GOT3 (cell line): ENCODE results near the gene WT1.

Experiments used
- DNase-seq: peaks from one replicate; lab custom pipeline; 2025; ENCODE audit warnings: mixed read lengths; lab: John Stamatoyannopoulos, UW

WT1 gene

DNA sequence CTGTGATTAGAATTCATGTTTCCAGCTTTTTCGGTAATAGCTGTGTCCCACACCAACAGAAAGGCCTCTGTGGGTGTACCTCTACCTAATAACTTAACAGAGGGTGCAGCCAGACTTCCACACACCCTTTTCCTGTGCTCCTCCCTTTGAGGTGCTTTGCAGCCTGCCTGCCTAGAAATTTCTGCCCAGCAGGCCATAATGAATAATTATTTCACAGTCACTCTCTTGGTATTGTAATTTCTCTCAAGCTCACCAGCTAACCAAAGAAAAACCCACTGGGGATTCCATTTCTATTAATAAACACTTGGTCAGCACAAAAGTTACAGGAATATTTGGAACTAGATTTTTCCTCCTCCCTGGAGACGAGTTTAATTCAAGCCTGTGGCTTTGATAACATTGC lies 13.3 kb downstream of the WT1 start:
- DNase-seq: no peak

DNA sequence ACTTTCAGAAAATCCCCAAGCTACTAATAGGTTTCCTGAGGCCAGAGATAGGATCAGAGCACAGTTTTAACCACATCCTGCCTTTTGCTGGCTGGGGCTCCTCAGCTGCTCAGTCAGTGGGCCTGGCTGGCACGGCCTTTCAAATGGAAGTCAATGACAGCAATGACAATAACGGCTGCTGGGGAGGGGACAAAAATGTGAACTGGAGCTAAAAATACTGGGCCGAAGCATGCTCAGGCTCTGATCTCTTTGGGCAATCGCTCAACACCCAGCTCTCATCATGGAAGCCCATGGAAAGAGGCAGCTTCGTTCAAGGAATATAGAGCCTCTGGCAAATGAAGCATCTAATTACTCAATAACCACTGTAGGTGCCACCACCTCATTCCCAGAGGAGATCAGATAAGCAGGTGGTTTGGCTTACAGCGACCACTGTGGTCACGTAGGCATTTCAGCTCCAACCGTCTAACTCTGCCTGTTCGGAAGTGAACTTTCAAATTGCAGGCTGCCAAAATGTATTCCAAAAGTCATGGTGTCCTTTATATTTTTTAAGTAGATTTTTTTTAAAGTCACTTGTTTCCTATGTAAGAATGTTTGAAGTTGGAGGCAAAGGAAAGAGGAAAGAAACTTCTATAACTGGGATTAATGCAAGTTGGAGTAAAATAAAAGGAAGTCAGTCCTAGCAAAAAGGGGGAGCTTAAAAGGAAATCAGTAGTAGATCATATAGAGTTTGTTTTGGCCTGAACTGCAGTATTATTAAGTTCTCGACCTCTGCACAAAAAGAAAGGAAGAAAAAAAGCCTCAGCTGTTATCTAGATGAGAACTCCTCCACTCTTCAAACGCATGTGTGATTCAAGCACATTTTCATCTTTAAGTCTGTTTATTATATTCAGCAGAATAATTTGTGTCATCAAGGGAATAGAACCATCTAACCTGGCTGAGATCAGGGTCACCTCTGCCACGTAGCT lies 14.1 kb downstream of the WT1 start:
- no peak for DNase-seq

DNA sequence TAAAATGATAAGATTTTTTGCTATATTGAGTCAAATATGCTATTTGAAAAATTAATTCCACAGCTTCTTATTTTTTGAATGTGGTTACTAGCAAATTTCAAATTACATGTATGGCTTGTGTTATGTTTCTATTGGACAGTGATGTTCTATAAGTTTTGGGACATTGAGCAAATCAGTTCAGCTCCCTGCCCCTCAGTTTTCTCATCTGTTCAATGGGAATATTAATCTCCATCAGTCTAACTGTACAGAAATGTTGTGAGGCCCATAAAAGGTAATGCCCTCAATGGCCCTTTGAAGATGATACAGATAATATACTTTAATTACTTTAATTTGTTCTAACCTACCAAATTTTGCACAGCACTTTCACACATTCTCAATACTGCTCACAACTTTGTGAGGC lies 15.2 kb downstream of the WT1 start:
- DNase-seq: no peak

DNA sequence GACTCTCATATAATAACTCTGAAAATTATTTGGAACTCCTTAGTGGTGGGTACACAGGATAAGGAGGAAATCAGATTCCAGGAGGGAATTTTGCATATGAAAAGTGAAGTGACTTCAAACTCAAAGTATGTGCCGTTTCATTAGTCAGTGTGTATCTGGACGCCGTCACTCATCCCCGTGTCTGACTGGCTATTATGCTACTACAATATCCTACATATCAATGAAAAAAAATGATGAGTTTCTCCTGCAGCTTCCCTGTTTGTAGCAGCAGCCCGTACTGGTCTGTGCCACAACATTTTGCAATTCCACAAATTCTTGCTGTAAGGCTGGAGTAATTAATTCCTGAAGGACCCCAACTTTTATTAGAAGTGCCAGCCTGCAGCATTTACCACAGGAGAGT lies 16.5 kb downstream of the WT1 start:
- DNase-seq: no peak

DNA sequence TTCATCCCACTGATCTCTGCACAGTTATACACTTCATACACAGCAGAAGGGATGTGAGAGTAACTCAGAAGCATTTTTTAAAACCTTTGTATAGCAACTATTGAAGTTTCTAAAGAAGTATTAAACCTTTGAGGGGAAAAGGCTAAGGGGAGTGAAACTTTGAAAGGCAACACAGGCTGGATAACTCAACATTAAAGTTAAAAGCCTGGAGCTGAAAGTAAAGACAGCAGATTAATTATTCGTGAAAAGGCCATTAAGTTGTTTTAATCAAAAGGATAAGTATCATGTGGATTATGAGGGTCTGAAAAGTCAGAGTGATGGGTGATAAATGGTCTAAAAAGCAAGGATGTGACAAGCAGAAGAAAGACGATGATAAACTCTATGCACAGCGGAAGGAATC lies 17.5 kb downstream of the WT1 start:
- no peak for DNase-seq

DNA sequence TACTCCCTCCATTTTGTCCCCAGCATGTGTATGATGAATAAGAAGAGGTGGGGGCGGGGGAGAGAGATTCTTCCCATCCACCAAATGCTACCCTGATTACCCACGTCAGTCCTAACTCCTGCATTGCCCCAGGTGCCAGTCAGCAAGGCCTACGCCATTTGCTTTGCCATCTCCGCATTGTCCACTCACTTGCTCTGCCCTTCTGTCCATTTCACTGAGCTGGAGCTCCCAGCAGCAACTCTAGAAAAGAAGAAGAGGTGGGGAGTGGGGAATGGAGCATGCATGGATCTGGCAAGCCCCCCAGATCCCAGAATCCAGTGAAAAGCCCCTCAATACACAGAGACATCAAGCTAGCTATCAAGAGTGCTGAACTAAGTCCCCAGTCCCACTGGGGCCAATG lies 19.0 kb downstream of the WT1 start:
- no peak for DNase-seq

DNA sequence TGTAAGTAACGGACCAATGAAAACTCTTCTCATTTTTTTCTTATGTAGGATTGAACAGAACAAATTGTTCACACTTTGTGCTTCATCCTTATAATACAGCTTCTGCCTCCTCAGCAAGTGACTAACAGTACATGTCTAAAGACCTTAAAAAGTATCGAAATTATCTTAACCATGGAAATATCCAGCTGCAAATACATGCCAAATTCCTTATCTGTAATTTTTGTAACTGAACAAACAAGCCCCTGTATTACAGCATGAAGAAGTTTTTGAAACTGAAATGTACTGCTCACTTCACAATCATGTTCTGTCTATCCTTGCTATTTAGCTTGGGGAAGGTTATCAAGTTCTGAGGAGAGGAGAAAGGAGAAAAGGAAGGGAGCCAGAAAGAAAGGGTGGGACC lies 20.4 kb downstream of the WT1 start:
- no peak for DNase-seq

DNA sequence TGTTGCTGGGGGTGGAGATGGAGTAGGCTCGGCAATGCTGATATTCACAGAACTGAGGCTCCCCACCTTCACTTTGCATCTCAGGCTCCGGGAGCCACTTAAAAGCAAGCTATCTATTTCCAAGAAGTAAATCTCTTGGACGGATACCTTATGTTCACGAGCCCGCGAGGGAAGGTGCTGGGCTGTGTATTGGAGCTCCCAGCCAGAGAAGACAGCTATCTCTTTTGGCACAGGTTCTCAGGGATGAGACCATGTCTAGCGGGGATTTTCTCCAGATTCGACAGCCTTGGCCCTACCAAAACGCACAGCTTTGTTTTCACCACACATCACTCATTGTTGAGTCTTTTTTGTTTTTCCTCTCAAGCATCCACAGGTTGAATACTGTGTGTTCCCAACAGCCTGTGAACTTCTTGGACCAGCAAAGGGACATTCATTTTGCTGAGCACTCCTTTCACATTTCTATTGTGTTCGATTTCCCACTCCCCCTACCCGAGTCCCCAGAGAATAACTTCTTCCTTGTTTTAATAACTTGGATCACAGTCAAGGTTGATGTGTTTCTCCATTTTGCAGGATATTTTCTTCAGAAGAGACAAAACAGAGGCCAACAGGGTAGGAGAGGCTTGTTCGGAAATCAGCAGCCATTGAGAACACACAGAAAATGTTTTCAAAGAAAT lies 23.3 kb downstream of the WT1 start:
- no peak for DNase-seq

DNA sequence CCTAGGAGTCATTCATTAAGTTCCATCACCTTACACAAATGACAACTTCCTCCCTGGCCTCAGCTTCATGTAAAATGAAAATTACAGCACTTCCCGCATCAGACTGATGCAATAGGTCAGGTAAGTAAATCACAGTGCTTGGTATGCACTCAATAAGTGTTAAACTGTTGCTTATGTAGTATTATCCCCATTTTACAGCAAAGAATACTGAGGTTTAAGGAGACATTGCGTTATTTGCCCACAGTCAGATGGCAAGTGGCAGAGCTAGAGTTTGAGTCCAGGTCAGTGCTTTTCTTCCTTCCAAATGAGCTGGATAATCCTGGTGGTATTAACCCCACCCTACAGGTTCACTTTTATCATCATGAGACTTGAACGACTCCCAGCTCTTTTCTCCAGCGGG lies 29.7 kb downstream of the WT1 start:
- no peak for DNase-seq

DNA sequence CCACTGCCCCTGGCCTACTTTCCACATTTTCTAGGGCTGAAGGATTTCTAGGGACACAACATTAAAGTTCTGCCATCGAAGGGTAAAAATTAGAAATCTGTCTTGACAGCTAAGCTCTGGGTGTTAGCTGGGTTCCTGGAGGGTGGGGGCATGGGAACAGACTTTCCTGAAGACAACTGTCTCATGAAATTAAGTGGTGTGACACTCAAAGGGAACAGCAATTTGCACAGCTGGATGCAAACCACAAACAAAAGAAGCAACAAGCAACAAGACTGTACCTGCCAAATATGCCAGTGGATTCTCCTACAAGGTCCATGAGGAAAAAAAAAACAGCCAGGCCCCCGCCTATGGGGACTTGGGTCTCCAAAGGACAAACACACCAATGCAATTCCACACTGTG lies 32.5 kb downstream of the WT1 start:
- DNase-seq: no peak

DNA sequence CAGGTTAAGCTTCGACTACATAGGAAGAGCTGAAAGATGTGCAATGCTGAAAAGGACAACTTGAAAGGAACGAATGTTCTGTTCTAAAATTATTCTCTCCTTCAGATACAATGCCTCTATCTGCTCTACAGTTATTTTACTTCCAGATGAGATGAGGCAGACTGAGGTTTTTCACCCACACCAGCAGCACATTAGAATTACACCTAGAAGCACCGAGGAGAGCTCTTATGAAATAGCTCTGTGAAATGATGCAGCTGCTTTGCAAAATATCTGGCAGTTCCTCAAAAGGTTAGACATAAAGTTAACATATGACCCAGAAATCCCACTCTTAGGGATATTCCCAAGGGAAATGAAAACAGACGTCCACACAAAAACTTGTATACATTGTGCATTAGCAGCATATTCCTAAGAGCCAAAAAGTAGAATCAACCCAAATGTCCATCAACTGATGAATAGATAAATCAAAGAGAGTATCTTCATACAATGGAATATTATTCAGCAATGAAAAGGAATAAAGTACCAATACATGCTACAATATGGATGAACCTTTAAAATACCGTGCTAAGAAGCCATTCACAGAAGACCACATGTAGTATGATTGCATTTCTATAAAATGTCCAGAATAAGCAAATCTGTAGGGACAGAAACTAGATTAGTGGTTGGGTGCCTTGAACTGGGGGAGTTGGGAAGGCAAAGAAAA lies 34.5 kb downstream of the WT1 start:
- no peak for DNase-seq

DNA sequence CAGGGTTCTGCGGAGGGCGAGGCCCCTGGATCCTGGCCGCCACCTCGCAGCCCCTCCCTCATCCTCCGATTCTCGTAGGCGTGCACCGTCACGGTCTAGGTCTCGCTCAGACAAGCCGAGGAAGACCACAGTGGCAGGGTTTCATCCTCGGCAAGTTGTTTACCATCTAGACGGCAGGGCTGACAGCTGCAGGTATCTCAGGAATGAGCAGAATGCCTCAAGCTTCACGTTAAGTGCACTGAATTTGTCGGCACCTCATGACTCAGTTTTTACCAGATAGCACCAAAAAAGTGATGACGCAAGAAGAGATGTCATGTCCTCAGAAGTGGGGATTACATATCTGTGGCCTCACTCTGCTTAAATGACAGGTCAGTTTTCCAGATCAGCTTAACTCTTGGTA lies 35.1 kb downstream of the WT1 start:
- no peak for DNase-seq

DNA sequence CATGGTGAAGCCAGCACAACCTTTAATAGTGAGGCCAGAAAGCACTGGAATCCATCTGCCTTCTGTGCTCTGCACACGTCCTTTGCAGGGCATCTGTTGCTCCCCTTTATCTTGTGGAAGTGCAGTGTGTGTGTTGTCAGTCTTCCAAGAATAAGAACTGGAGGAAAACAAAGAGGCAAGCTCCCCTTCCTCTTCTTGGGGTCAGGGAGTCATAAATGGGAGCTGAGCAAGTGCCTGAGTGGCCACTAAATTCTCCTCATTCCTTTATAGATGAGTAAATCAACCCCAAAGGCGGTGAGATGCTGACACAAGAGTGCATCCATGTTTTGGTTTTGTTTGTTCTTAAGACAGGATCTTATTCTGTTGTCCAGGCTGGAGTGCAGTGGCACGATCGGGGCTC lies 38.3 kb downstream of the WT1 start:
- no peak for DNase-seq

DNA sequence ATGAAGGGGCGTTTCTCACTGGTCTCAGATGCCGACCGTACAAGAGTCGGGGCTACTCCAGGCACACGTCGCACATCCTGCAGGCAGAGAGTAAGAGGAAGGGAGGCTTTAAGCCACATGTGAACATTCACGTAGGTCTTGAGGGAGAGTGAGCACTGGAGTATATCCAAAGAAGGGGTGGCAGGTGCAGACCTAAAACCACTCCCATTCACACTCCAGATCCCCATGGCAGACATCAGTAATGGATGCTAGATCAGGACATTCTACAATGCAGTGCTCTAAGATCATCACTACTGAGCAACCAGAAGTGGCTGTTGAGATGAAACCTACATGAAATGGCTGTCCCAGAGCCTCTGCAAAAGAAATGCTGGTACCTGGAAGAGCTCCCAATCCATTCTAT lies 39.0 kb downstream of the WT1 start:
- no peak for DNase-seq

DNA sequence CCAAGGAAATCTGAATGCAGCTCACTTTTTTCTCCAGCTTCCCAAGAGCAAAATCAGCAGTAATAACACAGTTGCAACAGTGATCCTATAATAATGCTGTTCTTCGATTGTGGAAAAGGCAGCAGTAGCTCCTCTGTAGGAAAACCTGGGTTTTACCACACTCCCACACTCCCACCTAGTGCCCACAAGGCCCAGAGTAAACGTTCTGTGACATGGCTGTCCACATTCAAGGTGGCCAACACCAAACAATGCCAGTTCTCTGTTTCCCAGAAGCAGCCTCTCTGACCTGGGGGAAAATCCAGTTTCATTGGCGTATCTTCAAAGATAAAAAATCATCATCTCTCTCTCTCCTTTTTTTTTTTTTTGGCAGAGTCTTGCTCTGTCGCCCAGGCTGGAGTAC lies 40.2 kb downstream of the WT1 start:
- no peak for DNase-seq

DNA sequence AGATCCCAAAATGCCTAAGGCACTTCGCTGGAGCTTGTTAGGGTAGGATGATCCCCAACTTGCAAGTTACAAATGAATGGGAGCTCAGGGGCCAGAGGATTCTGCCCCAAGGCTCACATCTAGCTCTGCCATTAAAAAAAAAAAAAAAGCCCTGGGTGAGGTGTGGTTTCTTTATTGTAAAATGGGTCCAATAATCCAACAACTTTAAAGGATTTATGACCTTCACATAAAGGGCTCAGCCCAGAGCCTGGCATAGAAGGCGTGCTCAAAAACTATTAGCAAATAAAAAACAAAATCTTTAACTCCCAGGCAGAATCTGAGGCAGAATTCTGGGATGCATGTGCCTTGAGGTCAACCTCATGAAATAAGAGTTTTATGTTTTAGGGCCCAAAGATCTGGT lies 42.5 kb downstream of the WT1 start:
- DNase-seq: no peak

DNA sequence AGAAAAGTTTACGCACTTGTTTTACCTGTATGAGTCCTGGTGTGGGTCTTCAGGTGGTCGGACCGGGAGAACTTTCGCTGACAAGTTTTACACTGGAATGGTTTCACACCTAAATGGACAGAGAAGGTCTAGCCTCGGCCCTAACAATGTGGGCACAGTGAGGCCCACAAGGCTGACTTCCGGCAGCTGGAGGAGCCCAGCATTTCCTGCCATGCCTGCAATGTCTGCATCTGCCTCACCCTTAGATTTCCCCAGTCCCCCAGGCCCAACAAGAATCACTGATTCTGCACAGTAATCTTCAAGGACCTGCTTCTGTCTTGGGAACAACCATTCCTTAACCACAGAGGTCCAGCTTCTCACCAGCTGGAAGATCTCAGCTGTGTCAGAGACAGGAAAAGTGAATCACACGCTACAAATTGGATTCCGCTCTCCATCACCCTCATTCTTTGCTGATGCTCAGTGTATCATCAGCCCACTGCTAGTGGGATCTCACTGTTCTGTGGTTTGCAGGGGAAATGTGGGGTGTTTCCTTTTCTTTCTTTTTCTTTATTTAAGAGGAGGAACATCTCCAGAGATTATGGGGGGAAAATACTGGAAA lies 43.3 kb downstream of the WT1 start:
- DNase-seq: no peak

DNA sequence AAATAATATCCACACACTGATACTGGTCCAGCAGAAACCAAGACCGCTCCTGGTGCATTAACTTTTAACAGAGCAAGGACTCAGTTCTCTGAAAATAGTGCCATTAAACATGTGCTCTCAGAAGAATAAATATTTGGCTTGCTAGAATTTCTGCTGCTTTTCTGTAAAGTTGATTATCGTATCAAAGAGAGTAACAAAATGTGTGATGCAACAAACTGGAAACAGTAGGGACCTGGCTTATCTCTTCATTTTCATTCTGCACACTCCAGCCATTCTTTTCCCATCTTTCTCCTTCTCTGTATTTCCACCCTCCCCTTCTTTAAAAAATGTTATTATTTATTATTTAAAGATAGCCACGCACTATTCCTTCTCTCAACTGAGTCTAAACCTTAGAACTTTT lies 43.9 kb downstream of the WT1 start:
- no peak for DNase-seq

DNA sequence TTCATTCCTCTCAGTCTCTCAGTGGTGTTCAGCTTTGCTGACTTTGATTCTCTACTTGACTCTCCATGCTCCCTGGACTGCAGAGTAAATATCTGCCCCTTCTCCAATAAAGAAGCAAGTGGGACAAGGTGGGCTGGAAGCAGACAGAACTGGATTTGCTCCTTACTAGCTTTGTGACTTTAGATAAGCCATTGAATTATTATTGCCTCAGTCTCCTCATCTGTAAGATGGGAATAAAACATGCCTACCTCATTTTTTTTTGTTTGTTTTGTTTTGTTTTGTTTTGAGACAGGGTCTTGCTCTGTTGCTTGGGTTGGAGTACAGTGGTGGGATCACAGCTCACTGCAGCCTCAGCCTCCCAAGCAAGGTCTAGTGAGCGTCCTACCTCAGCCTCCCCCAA lies 44.6 kb downstream of the WT1 start:
- DNase-seq: no peak

DNA sequence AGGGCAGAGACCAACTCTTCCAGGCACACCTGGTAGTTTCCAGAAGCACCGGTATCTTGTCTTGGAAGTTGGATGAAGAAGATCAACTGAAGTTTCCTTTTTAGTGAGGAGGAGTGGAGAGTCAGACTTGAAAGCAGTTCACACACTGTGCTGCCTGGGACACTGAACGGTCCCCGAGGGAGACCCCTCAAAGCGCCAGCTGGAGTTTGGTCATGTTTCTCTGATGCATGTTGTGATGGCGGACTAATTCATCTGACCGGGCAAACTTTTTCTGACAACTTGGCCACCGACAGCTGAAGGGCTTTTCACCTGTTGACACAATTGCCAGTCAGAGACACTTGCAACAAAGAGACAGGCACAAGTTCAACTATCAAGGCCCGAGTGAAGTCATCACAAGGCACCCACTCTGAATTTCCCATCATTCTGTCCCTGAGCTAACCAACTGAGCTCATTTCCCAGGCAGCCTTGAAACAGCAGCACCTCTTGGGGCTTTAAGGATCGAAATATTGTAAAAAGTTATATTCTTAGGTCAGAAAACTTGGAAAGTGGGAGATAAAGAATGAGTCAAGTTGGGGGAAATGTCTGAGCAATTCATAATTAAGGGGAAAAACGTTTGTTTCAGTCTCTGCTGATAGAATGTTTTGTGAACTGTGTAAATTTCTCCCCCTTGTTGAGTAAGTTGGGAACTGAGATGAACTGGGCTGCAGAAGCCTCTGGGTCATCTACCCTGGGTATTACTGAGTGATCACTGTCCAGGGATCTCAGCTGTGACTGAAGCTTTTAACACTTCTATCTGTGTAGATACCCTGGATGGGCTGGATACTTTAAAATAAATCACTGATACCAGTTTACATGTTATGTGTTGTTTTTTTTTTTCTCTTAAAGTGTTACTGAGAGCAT lies 46.2 kb downstream of the WT1 start:
- DNase-seq: no peak

DNA sequence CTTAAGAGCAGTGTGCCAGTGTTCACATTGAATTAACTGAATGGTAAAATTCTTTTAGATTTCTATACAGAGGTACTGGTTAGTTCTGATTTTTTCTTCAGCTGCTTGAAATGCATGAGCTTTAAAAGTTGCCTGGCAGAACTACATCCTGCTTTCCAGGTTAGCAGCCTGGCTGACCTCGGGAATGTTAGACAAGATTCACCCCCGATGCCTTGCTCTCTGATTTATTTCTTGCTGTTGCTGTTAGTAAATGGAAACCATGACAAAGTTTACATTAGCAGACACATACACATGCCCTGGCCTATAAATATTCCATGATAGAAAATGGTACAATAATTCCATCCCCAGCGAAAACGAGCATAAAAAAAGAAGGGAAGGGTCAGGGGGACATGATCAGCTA lies 47.0 kb downstream of the WT1 start:
- no peak for DNase-seq

DNA sequence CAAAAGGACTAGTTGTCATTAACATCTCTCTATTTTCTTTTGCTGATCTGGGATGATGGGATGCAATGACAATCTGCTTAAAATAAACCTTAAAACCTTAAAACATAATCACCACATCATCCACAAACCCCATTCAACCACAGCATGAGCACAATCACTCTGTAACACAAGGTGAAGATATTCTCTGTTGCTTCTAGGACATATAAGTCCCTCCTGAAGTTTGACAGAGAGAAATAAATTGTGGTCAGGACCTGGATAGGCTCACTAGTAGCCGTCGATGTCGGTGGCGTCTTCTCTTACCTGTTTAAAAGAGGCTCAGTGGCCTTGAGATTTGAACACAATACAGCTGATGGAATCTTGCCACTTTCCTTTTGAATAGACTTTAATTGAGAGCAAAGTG lies 47.9 kb downstream of the WT1 start:
- DNase-seq: no peak
